Activated CD8-positive, alpha-beta memory T cell treated with anti-CD3 and anti-CD28 coated beads for 1 hour (primary cell): ENCODE measurements around the gene PRAMEF12.
"Not testable (repeated sequence)": the region's sequence is repeated elsewhere in the genome, so short reads cannot be mapped to it uniquely, and the experiment has no call there.

Source experiments
- DNase-seq, 2 donors: peaks; one replicate each; pipeline ENCODE4 v3.0.0-alpha.2; 2020; ENCODE audit warnings: low read depth in 1 of 2; ENCODE audit errors: extremely low read depth in 1 of 2

PRAMEF12 gene

GRCh38 chr1:12773438-12773837 is at the start of gene PRAMEF12:
TSS of gene PRAMEF12 (plus strand) at chr1:12773738. CDS start at chr1:12774868, 1,130 bp downstream.
- no peak for DNase-seq

DNA sequence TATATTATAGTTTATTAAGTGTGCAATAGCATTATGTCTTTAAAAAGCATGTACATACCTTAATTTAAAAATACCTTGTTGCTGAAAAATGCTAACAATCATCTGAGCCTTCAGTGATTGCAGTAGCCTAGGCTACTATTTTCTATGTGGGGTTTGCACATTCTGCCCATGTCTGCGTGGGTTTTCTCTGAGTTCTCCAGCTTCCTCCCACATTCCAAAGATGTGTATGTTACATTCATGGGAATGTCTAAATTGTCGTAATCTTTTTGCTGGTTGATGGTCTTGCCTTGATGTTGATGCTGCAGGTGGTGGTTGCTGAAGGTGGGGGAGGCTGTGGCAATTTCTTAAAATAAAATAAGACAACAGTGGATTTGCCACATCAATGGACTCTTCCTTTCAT is 45.1 kb upstream of the PRAMEF12 start:
- DNase-seq: no peak

- DNase-seq: no peak
Measured at GRCh38 chr1:12730156-12730555, 43.4 kb upstream of the PRAMEF12 start.

GRCh38 chr1:12731084-12731483 is 42.5 kb upstream of the PRAMEF12 start:
- DNase-seq: not testable (repeated sequence)

DNA sequence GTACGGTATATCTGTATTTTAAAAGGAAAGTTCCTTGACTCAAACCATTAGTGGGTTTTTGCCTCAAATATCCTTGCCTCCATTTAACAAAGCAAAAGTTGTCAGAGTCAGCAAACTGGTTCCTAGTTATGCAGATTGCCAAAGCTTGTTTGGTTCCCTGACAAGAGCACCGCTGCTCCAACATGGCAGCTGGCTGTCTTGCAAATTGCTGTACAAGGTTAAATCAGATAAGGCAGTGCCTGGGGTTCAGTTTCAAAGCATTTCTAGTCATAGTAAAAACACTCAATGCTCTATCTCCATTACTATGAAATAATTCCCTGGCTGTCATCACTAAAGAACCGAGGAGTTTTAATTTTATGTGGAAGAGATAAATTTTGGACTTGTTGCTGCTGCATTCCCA is 38.9 kb upstream of the PRAMEF12 start:
- no peak for DNase-seq

- DNase-seq: no peak
Measured at GRCh38 chr1:12738934-12739333, 34.6 kb upstream of the PRAMEF12 start.

GRCh38 chr1:12739613-12740012 is 33.9 kb upstream of the PRAMEF12 start:
- no peak for DNase-seq

DNA sequence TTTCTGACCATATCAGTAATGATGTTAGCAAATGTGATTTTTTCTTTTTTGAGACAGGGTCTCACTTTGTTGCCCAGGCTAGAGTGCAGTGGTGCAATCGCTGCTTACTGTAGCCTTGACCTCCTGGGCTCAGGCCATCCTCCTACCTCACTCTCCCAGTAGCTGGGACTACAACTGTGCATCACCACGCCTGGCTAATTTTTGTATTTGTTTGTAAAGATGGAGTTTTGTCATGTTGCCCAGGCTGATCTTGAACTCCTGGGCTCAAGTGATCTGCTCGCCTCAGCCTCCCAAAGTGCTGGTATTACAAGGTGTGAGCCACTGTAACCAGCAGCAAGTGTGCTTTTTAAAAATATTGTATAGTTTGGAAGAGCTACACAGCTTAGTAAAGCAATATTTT is 31.6 kb upstream of the PRAMEF12 start:
- DNase-seq: no peak

DNA sequence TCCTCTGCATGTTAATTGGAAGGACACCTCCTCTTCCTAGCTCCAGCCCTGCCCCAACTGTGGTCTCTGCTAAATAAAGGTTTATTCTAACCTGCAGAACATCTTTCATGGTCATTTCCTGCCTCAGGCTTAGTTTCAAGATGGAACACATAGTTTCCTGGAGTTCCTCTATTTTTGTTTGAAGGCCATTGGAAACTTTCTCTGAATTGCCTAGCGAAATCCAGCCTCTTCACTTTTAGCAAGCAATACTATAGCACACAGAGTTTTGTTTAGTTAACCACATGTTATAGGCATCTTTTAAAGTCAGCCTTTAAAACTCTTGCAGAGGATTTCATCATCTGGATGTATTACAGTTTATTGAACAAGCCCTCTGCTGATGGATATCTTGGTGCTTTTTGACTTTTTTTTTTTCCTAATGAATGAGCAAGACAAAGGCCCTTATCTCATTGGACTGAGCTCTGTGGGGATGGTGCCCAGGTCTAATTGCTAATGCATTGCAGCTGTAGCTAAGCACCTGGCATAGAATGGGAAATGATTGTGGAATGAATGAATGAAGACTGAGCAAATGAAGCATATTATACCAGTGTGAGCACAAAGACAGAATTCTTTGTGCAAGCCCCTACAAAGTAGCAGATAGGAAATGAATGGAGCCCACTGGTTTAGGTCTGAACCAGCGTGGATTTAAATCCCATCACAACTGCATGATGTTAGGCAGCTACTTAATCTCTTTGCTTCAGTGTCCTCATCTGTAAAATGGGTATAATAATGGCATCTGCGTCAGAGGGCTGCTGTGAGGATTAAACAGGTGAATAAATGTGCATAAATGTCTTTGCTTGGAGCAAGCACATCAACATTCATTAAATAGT is 28.2 kb upstream of the PRAMEF12 start:
- DNase-seq: no peak

DNA sequence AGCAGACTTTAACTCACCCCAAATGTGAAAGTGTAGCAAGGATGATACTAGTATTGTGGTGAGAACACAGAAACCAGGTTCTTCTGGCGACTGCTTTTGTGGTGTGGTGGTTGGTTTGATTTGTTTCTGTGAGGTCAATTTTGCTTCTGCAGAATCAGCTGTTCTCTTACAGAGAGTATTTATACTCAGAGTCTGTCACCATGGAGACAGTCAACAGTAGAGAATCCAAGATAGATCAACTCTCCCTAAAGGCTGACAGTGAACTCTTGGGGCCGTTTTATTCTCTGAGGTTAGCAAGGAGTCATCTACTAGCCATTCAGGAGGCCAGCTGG is 27.6 kb upstream of the PRAMEF12 start, which contains the start of gene CFAP107:
CFAP107 (plus strand) TSS at position 209 of the 332 bp plus-strand sequence. CDS start 231 bp downstream, outside the sequence.
- no peak for DNase-seq

DNA sequence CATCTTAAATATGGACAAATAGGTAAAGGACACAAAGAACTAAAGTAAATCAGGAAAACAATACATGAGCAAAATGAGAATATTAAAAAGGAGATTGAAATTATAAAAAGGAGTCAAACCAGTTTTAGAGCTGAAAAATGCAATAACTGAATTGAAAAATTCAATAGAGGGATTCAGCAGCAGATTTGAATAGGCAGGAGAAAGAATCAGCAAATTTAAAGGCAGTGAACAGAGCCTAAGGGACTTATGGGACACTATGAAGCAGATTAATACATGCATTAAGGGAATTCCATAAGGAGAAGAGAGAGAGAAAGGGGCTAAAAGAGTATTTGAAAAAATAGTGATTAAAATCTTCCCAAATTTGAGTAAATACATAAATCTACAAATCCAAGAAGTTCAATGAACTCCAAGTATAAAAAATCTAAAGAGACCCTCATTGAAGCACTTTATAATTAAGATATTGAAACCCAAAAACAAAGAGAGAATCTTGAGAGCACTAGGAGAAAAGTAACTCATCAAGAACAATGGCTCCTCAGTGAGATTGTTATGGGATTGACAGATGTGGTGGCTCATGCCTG is 24.7 kb upstream of the PRAMEF12 start:
- no peak for DNase-seq

DNA sequence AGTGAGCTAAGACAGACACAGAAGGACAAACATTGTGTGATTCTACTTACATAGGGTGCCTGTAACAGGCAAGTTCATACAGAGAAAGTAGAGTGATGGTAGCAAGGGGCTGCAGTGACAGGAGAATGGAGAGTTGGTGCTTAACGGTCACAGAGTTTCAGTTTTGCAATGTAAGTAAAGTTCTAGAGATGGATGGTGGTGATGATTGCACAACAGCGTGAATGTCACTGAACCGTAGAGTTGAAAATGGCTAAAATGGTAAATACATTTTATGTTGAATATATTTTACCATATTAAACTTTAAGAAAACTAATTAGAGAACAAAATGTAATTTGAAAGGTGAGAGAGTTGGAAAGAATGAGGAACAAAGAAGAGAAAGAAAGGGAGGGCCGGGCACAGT is 18.8 kb upstream of the PRAMEF12 start:
- DNase-seq: no peak

GRCh38 chr1:12756273-12756672 is 17.3 kb upstream of the PRAMEF12 start:
- no peak for DNase-seq

- no peak for DNase-seq
Measured at GRCh38 chr1:12756768-12757413, 16.6 kb upstream of the PRAMEF12 start.

- DNase-seq: no peak
Measured at GRCh38 chr1:12757836-12758235, 15.7 kb upstream of the PRAMEF12 start.

GRCh38 chr1:12760256-12760795 is 13.2 kb upstream of the PRAMEF12 start:
- DNase-seq: no peak

GRCh38 chr1:12761781-12762180 is 11.8 kb upstream of the PRAMEF12 start:
- no peak for DNase-seq

GRCh38 chr1:12762766-12763165 is 10.8 kb upstream of the PRAMEF12 start:
- DNase-seq: no peak

DNA sequence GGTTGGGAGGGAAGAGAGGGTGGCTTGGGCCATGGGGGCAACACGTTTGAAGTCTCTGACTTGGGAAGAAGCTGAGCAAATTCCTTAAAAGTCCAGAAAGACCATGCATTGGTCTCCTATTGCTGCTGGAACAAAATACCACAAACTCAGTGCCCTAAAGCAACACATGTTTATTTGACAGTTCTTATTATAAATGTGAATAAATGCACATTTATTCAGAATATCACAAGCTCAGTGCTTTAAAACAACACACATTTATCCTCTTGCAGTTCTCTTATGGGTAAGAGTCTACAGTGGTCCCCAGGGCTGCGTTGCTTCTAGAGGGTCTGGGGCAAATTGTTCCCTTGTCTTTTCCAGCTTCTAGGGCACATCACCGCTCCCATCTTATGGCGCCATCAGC is 10.1 kb upstream of the PRAMEF12 start:
- no peak for DNase-seq

DNA sequence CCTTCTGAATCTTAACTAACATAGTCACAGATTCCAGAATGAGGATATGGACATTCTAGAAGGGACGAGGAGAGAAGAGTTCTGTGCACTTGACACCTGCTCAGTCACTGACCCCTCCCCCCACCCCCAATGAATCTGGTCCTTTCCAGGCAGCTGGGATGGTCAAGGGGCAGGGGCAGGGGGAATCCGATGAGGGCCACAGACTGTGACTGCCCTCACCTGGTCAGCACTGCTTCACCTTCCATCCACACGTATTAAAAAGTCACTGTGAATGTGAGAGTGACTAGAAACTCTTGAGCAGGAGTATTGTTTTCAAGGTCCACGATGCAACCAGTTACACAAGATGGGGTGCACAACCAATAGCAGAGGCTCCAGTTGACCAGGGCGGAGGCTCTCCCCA is 9.5 kb upstream of the PRAMEF12 start:
- no peak for DNase-seq

- no peak for DNase-seq
Measured at GRCh38 chr1:12769031-12769430, 4.5 kb upstream of the PRAMEF12 start.
